Osteoblast (primary cell): ENCODE results near the gene COX20. TPM values are rescaled to one million over a fixed set of nuclear protein-coding genes. Genes with fewer than 3 reads are reported as not detected.

Experiments used
- DNase-seq: peaks from one replicate; pipeline ENCODE4 v3.0.0; 2011; ENCODE audit warnings: low spot score, mixed read lengths; ENCODE audit not compliant: insufficient read length; ENCODE audit errors: missing footprints
- H2AFZ ChIP-seq: 2 replicates; pipeline ENCODE4 v1.6.0; 2011; ENCODE audit warnings: mild to moderate bottlenecking, low read length
- H3K27ac ChIP-seq: 2 replicates; pipeline ENCODE4 v1.5.1; 2011; ENCODE audit warnings: mild to moderate bottlenecking, low read depth, low read length, moderate library complexity
- H3K27me3 ChIP-seq: 2 replicates; pipeline ENCODE4 v1.6.0; 2012; ENCODE audit warnings: mild to moderate bottlenecking, control low read depth, inconsistent platforms, low read length, moderate library complexity; ENCODE audit not compliant: insufficient read depth
- H3K36me3 ChIP-seq: 2 replicates; pipeline ENCODE4 v1.5.1; 2011; ENCODE audit warnings: mild to moderate bottlenecking, low read length, control low read depth, moderate library complexity; ENCODE audit not compliant: insufficient read depth
- H3K4me1 ChIP-seq: 2 replicates; pipeline ENCODE4 v1.5.1; 2011; ENCODE audit warnings: mild to moderate bottlenecking, low read length, control low read depth, moderate library complexity; ENCODE audit not compliant: insufficient read depth
- H3K4me2 ChIP-seq: 2 replicates; pipeline ENCODE4 v1.6.0; 2011; ENCODE audit warnings: mild to moderate bottlenecking, low read length; ENCODE audit not compliant: insufficient read depth
- H3K4me3 ChIP-seq: fragments of 200-600 bp; sonication (generic); 3 replicates; pipeline ENCODE4 v1.5.1; 2012; ENCODE audit warnings: mild to moderate bottlenecking, low read length, inconsistent platforms; ENCODE audit not compliant: insufficient read depth
- H3K79me2 ChIP-seq: 2 replicates; pipeline ENCODE4 v1.6.0; 2012; ENCODE audit warnings: mild to moderate bottlenecking, low read length, control low read depth, inconsistent platforms; ENCODE audit not compliant: insufficient read depth
- H3K9me3 ChIP-seq: 2 replicates; pipeline ENCODE4 v1.5.1; 2011; ENCODE audit warnings: low read depth, low read length, control low read depth
- H4K20me1 ChIP-seq: 2 replicates; pipeline ENCODE4 v1.6.0; 2012; ENCODE audit warnings: mild to moderate bottlenecking, low read length, control low read depth; ENCODE audit not compliant: insufficient read depth
- CTCF ChIP-seq: IDR thresholded peaks from 2 replicates; pipeline ENCODE4 v1.5.1; 2011; ENCODE audit warnings: mild to moderate bottlenecking, low read depth, low read length, moderate library complexity; ENCODE audit errors: extremely low read depth
- total RNA-seq: library from RNA; depleted of rRNA; stranded (reverse); fragments of >200 nt; gene quantifications from 2 replicates; pipeline ENCODE4 v1.2.3, GENCODE V29; 2012

COX20 gene
- total RNA-seq, 1 donor, result 35.8 TPM

DNA sequence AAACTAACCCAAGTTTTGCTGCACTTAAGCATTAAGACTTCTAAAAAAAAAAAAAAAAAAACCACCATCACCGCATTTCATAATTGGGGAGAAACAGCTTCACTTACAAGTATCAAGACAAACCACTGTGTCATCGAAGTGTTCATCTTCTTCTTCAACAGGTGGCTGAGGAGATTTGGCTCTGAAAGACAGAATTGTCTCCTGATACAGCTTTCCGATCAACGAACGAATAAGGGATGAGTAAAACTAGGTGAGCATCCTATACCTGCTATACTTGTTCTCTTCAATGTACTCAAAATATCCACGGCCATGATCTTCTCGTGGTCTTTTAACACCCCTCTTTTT lies 26.9 kb downstream of the COX20 start:
- DNase-seq, result peak; percentile 22
- TF ChIP-seq CTCF, result no peak
- Histone ChIP-seq H3K4me3 (peak overlapping the region; percentile 93), H2AFZ (peak overlapping the region; percentile 4), H3K79me2 (peaks cover 69% of the 10 kb centered on the region), H4K20me1 (peaks cover 54% of the 10 kb centered on the region), H3K9me3 (no peaks in the 10 kb centered on the region), H3K4me2 (peak overlapping the region; percentile 90), H3K27me3 (no peaks in the 10 kb centered on the region), H3K4me1 (peaks cover 34% of the 10 kb centered on the region), H3K36me3 (peaks cover 38% of the 10 kb centered on the region), H3K27ac (peak overlapping the region; percentile 87)

- Histone ChIP-seq H2AFZ (peak overlapping the region; percentile 4), H3K79me2 (peaks cover 63% of the 10 kb centered on the region), H4K20me1 (peaks cover 50% of the 10 kb centered on the region), H3K4me1 (peaks cover 34% of the 10 kb centered on the region), H3K27ac (peak overlapping the region; percentile 93), H3K4me3 (peak overlapping the region; percentile 93), H3K9me3 (no peaks in the 10 kb centered on the region), H3K27me3 (no peaks in the 10 kb centered on the region), H3K36me3 (peaks cover 32% of the 10 kb centered on the region), H3K4me2 (peak overlapping the region; percentile 90)
- peak; percentile 97 for DNase-seq
- TF ChIP-seq CTCF, result no peak
These were observed 27.4 kb downstream of the COX20 start for GRCh38 chr1:244862699-244863490.

- TF ChIP-seq CTCF, result no peak
- Histone ChIP-seq H3K4me2 (peak overlapping the region; percentile 55), H3K27me3 (no peaks in the 10 kb centered on the region), H3K4me3 (peak overlapping the region; percentile 93), H4K20me1 (peaks cover 44% of the 10 kb centered on the region), H3K4me1 (peaks cover 34% of the 10 kb centered on the region), H3K27ac (peak overlapping the region; percentile 93), H3K79me2 (peaks cover 55% of the 10 kb centered on the region), H3K36me3 (peaks cover 24% of the 10 kb centered on the region), H2AFZ (peak overlapping the region; percentile 38), H3K9me3 (no peaks in the 10 kb centered on the region)
- peak; percentile 69 for DNase-seq
These were observed 28.2 kb downstream of the COX20 start for GRCh38 chr1:244863491-244864252.
